SH-SY5Y (cell line): ENCODE data around the gene MTX1.

ENCODE experiments used
- GATA2 ChIP-seq: IDR thresholded peaks from 2 replicates; pipeline ENCODE4 v1.6.1; 2011; ENCODE audit warnings: mild to moderate bottlenecking, low read depth, low read length
- GATA3 ChIP-seq: IDR thresholded peaks from 2 replicates; pipeline ENCODE4 v1.6.1; 2011; ENCODE audit warnings: low read depth, mild to moderate bottlenecking, low read length, moderate library complexity

DNA sequence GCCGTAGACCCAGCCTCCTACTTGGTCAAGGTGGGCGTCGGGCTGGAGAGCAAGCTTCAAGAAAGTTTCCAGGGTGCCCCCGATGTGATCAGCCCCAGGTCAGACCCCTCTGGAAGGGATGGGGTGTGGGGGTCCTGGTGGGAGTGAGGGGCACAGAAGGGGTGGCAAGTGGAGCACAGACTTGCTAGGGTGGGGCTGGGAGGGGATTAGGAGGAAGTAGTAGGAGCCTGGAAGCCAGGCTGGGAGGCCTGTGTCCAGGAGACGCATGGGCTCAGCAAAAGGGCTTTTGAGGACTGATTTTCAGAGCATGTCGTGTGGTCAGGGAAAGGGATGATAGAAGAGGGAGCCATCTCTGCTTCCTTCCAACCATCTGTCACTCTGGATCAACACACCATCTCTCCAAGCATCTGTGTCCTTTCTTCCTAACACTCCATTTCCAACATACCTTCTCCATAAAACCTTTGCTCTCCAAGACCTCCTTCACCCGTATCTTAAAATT, 26.4 kb upstream of the MTX1 start:
- TF ChIP-seq GATA2: no peak
- TF ChIP-seq GATA3: no peak
